Measurements from ENCODE around the gene RIPOR3.
"Not testable (repeated sequence)": the region's sequence is repeated elsewhere in the genome, so short reads cannot be mapped to it uniquely, and the experiment has no call there.

Gene RIPOR3

DNA sequence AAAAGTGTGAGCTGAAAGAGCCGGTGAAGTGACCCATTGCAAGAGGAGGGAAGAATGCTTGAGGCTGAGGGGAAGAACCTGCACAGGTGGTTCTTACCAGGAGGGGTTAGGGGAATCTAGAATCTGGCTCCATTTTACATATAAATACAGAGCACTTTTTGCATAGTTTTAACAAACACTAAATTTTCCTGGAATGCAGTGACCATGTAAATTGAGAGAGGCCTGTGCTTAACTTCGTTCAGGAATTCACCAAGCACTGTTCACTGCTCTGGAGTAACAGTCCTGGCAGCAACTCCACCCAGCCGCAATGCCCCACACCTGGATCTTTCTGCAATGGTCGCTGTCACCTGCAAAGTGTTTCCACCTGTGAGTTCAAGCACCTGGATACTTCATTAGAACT is 13.2 kb upstream of the RIPOR3 start:
- DNase-seq, result no peak

DNA sequence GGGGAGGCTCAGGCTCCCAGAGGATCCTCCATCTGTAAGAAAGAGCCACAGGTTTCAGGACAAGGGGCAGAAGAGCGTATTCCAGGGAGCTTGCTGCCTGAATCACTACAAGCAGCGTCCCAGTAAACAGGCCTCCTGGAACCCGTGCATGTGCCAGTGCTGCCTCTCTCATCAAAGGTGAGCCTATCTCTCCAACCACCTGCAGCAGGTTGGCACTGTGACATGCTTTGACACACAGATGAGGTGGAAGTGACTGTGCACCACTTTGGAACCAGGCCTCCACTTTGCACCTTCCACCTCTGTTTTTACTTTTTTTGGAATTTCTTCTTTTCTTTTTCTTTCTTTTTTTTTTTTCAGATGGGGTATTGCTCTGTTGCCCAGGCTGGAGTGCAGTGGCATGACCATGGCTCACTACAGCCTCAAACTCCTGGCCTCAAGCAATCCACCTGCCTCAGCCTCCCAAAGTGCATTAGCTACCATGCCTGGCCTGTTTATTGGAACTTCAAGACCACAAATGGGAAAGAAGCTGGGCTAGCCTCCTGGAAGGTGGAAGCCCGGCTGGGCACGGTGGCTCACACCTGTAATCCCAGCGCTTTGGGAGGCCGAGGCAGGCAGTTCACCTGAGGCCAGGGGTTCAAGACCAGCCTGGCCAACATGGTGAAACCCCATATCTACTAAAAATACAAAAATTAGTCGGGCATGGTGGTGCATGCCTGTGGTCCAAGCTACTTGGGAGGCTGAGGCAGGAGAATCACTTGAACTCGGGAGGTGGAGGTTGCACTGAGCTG is 12.5 kb upstream of the RIPOR3 start:
- not testable (repeated sequence) for DNase-seq

DNA sequence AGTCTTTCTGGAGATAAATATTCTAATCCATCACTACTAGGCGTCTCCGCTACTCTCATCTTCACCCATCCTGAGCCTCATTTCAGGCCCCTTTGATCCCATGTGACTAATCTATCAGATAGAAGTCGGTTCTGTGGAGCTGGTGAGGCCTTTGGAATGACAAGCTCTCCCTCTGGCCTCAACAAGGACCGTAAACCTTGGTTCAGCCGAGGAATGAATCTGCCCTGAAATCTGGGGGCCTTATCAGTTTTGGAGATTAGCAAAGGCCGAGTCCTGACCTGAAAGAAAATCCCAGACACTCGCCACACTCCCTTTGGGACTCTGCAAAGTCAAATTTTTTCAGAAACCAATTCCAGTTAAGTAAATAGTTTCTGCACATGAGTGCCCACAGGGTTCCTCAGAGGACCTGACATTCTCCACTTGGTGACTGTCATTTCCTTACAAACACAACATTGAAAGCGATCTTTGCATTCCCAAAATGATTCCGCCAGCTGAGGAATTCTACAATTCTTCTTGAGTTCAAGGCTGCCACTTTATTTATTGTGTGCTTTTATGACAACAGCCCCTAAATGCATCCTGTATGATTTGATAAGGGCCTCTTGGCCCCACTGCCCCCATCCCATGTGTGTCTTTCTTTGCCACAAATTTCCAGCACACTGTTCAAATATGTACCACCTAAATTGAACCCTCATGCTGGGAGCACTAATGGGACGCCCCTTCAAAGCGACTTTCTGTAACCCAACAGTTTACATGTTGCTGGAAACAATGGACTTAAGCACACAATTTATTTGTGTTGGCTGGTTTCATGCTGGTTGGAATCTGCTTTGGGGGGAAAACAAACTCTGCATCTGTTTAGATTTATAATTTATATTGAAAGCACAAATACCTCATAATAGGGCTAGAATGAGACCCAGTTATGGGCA is 10.0 kb upstream of the RIPOR3 start:
- DNase-seq, result no peak

DNA sequence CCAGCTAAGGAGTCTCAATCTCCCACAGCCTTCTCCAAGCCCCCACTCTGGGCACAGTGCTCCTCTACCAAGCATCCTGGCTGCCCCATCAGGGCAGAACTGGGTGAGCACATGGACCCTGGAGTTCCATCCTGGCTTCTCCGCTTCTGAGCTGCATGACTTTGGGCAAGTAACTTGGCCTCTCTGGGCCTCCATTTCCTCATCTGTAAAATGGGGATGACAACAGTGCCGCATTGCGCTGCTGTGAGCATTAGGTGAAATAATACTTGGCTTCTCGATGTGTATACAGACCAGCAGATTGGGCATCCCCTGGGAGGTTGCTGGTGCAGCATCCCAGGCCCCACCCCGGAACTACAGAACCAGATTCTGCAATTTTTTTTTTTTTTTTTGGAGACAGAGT is 8.3 kb upstream of the RIPOR3 start:
- no peak for DNase-seq

DNA sequence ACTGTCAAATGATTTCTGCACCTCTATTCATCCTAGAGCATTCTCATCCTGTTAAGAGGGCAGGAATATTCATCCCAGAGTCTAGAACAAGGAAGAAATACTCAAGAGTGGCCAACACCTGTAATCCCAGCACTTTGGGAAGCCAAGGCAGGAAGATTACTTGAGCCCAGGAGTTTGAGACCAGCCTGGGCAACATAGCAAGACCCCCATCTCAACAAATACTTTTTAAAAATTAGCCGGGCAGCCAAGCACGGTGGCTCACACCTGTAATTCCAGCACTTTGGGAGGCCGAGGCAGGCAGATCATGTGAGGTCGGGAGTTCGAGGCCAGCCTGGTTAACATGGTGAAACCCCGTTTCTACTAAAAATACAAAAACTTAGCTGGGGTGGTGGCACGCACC is 6.9 kb upstream of the RIPOR3 start:
- DNase-seq, result not testable (repeated sequence)

DNA sequence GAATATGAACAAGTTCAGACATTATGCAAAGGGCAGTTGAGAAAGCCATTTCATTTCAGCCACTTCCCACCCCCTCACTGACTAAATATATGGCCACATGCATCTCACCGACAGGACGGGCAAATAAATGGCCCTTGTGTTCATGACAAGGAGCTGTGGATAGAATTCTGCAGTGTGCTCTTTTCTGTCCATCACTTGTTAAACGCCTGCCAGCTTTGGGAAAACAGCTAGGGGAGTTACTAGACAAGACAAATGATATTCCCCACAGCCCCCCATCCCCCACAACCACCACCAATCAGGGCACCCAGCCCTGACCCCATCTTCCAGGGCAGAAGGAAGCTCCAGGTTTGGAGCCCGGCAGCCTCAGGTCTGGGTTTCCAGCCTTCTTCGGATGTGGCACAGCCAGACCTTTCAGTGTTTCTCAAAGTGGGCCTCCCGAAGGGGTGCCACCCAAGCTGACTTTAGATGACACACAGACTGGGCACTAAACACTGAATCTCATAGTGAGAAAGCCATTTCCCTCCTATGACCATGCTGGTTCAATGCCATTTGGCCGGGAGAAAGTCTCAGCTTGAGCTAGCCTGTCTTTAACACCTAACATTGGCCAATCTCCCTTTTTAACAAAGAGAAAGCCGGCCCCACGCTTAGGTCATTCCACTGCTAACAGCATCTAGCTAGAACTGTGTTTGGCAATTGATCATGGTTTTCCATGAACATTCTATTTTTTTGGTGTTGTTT is 4.0 kb upstream of the RIPOR3 start:
- DNase-seq, result no peak

DNA sequence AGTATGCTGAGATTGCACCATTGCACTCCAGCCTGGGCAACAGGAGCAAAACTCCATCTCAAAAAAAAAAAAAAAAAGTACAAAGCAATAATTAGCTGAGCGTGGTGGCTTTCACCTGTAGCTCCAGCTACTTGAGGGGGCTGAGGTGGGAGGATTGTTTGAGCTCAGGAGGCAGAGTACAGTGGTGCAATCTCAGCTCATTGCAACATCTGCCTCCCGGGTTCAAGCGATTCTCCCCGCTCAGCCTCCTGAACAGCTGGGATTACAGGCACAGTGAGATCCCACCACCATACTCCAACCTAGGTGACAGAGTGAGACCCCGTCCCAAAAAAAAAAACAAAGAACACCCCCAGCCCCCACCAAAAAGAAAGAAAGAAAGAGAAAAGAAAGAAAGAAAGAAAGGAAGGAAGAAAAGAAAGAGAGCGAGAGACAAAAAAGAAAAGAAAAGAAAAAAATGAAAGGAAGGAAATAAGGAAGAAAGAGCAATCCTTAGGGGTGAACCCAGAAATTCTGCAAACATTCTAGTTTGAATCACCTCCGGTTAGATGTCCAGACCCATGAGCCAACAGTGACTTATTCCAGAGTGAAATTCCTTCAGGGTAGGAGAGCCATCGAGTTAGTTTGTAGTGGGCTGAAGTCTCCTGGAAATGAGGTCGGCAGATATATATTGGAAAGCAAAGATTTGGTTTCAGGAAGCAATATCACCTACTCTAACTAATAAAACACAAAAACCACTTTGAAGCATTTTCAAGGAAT is 3.2 kb upstream of the RIPOR3 start:
- DNase-seq, result no peak

DNA sequence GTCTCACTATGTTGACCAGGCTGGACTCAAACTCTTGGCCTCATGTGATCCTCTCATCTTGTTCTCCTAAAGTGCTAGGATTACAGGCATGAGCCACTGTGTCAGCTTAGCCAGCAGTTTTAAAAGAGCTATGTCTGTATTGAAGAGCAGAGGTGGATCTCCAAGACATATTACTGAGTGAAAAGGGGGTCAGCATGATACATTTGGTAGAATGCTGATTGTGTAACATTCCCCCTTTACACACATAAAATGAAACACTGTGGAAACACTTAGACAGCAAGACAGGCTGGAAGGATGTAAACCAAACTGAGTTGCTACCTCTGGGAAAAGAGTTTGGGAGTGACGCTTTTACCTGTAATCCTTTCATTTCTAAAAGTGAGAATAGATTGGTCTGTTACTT is 1.7 kb upstream of the RIPOR3 start:
- no peak for DNase-seq

DNA sequence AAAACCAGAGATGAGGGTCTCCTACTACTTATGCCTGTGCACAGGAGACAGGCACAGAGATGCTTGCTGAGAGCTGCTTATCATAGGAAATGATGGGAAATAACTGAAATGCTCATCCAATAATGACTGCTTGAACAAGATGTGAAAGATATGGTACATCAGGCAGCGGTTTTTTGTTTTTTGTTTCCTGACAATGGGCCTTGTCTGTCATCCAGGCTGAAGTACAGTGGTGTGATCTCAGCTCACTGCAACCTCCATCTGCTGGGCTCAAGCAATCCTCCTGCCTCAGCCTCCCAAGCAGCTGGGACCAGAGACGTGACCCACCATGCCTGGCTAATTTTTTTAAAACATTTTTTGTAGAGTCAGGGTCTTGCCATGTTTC is 1.2 kb upstream of the RIPOR3 start:
- DNase-seq, result no peak

DNA sequence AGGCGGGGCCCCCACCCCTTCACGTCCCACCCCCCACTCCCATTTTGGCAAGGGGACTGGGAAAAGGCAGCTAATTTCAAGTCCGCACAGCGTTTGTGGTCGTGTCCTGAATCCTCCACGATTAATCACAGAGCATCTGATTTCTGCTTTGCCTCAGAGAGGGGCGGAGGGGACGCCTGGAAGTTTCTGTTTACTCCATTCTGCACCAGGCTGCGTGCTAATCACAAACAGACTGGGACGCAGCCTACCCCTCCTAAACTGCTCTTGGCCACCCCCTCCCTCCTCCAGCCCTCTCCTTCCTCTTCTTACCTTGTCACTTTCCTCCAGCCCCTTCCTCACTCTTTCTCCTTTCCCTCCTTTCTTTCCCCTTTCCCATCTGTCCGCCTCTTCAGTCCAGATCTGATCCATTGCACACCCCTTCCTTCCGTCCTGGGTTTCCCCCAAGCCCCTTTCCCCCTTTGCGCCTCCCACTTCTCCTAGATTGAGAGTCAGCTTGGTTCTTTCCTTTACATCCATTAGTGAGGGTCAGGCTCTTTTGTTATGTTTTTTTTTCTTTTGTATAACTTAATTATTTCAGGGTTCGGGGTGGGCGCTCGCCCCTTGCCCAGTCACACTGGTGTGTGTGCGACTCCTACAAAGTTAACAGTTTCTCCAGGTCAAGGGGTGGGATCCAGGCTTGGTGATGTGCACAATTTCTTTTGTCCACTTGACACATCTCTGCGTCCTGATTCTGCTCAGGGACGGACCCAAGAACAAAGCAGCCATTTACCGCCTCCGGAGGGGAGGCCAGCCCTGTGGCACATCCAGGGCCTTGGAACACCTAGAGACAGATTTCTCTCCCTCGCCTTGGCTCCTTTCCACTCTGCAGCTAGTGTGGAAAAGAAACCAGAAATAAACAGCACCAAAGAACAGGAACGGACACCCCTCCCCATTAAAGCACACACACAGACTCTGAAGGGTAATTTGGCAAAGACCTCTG is 520 bp upstream of the RIPOR3 start:
- DNase-seq, result no peak

DNA sequence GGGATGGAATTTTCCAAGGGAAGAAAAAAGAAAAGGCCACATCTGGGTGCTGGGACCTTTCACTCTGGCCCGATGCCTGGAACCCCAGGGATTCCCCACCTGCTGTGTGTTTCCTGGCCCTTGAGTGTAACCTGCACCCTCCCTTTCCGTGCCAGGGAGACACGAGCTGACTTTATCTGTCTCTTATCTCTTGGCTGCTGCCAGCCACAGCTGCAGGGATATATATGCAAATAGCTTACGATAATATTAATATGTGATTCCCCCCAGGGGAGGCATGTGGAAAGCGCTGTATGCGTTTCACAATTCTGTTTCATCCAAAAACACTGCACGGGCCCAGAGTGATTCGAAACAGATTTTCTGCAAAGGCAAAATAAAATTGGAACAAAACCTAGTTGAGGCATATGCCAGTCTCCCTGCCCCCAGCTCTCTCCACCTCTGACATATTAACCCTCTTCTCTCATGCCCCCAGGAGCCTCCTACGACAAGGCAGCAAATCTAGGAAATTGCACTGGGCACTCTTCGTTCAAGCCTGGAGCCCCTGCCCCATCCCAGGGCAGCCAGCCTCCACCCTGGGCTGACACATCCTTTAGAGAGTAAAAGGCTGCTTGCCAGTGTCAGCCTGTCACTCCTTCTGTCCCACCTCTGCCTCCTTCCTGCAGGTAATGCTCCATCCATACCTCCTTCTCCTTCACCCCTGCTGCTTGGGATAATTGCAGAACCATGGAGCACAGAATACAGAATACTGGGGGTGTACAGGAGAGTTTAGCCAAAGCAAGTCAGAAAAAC is 1.3 kb downstream of the RIPOR3 start:
- DNase-seq, result no peak

DNA sequence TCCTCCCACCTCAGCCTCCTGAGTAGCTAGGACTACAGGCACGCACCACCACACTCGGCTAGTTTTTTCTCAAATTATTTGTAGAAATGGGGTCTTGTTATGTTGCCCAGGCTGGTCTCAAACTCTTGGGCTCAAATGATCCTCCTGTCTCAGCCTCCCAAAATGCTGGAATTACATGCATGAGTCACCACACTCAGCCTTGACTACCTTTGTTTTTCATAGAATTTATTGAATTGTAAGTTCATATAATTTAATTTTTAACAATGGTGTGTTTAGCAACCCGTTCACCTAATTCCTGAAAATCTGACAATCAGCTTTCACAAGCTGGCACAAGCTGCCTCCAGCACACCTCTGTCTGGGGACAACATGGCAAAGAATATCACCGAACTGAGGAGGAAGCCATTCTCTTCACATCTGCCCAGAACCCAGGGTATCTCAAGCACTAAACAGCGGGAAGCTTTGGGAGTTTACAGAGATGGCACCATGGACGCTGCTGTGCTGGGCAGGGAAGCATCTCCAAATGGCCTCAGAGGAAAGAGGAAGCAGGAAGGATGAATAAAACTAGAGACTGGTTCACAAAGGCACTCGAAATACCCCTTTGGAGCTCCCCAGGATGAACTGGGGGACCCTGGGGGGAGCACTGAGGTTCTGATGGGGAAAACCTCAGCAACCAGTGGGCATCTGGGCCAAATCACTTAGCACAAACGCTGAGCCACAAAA is 2.9 kb downstream of the RIPOR3 start:
- DNase-seq, result no peak

DNA sequence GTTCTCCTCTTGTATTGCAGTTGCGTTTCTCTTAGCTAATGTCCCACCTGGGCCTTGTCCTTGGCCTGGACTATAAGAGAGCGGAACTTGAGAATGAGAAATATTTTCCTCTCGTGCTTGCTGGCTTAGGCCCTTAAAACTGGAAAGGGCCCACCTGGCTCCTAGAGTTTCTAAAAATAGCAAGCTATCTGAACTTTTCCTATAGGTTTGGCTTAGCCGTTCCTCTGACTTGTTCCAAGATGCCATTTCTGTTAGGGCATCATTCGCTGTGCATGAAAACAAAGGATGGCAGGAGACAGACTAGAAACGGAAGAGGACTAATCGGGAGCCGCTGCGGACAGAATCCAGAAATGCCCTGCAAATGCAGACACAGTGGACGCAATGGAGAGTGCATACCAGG is 4.5 kb downstream of the RIPOR3 start:
- DNase-seq, result no peak

DNA sequence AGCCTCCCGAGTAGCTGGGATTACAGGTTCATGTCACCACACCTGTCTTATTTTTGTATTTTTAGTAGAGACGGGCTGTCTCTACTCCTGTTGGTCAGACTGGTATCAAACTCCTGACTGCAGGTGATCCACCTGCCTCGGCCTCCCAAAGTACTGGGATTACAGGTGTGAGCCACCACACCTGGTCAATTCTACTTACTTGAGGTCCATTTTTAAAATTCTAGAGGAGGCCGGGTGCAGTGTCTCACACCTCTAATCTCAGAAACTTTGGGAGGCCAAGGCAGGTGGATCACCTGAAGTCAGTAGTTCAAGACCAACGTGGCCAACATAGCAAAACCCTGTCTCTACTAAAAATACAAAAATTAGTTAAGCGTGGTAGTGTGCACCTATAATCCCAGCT is 7.8 kb downstream of the RIPOR3 start:
- no peak for DNase-seq

DNA sequence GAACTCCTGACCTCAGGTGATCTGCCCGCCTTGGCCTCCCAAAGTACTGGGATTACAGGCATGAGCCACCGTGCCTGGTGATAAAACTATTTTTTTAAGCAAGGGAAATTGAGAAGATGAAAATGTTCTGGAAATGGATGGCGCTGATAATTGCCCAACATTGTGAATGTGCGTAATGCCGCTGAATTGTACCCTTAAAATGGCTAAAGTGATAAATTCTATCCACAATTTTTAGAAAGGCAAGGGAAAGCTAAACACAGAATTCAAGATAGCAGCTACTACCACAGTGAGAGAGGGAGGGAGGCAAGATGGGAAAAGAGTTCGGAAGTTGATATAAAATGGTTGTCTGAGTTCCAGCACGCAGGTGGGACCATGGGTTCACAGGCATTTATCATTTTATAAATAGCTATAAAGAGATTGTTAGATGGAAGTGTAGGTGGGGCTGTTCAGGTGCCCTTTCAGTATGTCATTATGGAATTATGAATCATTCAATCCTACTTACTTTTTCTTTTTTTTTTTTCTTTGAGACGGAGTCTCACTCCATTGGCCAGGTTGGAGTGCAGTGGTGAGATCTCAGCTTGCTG is 8.3 kb downstream of the RIPOR3 start:
- DNase-seq, result no peak

DNA sequence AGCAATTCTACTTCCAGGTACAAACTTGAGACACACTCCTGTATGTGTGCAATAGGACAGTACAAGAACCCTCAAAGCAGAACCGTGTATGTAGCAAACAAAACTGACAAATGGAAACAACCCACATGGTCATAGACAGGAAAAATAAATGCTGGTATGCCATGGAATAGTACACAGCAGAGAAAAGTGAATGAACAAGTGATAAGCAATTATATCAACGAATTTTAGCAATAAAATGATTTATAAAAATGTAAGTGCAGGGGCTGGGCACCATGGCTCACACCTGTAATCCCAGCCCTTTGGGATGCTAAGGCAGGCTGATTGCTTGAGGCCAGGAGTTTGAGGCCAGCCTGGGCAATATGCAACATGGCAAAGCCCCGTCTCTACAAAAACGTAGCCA is 9.3 kb downstream of the RIPOR3 start:
- DNase-seq, result no peak

DNA sequence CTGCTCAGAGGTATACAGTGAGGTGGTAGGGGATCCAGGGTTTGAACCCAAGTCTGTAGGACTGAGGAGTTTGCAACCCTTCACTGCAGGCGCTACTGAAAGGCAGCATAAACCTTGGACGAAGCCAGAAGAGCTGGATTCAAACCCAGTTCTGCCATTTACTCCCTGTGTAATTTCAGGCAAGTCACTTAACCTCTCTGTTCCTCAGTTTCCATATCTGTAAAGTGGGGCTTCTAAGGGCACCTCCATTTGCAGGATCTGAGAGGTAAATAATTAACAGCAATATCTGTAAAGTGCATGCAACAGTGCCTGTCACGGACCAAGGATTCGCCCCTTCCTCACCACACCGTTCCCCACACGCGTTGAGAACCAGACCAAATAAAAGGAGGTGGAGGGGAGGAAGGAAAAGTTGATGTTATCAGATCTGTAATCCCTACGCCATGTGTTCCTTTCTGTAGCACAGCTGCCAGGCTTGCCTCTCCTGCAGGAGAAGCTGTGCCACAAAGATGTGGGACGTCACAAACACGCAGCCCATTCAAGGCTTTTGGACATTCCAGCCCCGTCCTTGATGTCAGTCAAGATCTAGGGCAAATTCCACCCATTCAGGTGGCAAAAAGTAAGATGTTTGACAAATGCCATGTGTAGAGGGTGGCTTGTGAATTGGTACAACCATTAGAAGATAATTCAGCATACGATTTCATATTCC is 9.8 kb downstream of the RIPOR3 start:
- no peak for DNase-seq

DNA sequence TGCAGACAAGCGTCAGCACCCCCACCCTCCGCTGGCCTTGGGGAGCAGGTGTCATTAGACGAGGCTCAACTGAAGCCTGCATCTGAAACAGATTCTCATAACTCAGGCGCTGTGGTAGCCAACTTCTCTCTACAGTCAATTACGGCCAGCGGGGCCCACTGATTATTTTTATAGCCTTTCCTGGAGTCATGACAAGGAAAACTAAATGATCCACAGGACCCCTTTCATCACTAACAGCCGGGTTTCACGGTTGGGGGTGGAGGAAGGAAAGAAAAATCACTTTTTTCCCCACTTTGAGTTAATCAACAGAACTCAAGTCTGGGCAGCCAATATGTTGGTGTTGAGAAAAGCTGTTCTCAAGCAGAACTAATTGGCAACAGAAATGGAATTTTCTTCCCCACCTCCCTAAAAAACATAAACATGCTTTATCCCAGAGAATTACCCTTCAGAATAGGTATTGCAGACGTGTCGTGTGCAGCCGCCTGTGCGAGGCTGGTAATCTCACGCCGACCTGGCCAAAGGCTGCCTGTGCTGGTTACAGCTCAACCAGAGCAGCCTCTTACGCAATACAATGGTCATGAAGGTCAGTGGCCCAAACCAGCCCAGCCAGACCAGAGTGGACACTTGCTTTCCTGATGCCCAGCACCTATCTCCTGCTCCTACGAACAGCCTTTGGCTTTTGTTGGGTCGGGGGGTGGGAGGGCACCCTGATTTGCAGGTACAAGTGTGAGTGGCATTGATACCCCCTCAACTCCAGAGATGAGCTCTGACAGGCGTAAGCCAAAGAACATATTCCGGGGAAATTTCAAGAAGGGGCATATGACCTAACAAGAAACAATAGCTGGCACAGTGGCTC is 11.0 kb downstream of the RIPOR3 start:
- no peak for DNase-seq

Data from NCI-H1436 (cell line).